ENCODE measurements around the gene IL31RA. TPM values are rescaled to one million over a fixed set of nuclear protein-coding genes. Genes with fewer than 3 reads are reported as not detected.

The IL31RA gene
- 0.72 and 6.1 TPM in 2 replicates for total RNA-seq

DNA sequence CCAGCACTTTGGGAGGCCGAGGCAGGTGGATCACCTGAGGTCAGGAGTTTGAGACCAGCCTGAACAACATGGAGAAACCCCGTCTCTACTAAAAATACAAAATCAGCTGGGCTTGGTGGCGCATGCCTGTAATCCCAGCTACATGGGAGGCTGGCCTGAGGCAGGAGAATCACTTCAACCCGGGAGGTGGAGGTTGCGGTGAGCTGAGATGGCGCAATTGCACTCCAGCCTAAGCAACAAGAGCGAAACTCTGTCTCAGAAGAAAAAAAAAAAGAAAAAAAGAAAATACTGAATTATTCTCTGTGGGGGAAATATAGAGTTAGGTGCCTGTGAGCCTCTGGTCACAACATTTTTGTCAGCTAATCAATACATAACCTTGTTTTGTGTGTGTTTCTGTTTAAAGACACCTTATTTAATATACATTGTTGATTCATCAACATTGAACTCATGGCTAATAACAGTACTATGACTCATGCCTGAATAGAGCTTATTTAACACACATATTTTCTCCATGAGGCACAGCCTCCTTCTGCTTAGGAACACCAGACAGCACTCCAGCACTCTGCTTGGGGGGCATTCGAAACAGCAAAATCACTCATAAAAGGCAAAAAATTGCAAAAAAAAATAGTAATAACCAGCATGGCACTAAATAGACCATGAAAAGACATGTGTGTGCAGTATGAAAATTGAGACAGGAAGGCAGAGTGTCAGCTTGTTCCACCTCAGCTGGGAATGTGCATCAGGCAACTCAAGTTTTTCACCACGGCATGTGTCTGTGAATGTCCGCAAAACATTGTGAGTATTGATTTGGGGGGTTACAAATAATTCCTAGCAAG is at the start of gene IL31RA:
Gene IL31RA, plus strand, starts transcription at position 519 of the 836 bp plus-strand sequence. Its CDS starts 214 bp downstream, at position 733.

Other genes starting within 250 kb of the IL31RA start
- gene SLC38A9, start 139.0 kb upstream of the IL31RA start, total RNA-seq, result 17.3 and 25.7 TPM in 2 replicates
- not detected in 2 replicates for gene DDX4, start 113.3 kb upstream of the IL31RA start, total RNA-seq
- 306 and 408 TPM in 2 replicates for gene IL6ST, start 143.6 kb downstream of the IL31RA start, total RNA-seq